Adrenal gland (tissue), 5 donors: ENCODE measurements around the gene IL1RAPL1.

Source experiments
- CTCF ChIP-seq, 6 experiments: fragments of 450-650 bp in 4 of 6; fragments of 200-600 bp in 2 of 6; sonication (generic) in 1 of 6; IDR thresholded peaks; 1 replicate in 5 of 6; 2 replicates in 1 of 6; pipeline versions ENCODE4 v1.5.1 to v1.8.0; 2016 to 2021; ENCODE audit warnings: antibody characterized with exemption in 6 of 6, mild to moderate bottlenecking in 2 of 6, moderate library complexity in 1 of 6
- POLR2A ChIP-seq, 2 donors: fragments of 450-650 bp; IDR thresholded peaks; one replicate each; pipeline ENCODE4 v1.6.1; 2017; ENCODE audit warnings: antibody characterized with exemption in 2 of 2, mild to moderate bottlenecking in 2 of 2, moderate library complexity in 1 of 2
- donor health status: DM: no; HTN: no; CAD: no.

DNA sequence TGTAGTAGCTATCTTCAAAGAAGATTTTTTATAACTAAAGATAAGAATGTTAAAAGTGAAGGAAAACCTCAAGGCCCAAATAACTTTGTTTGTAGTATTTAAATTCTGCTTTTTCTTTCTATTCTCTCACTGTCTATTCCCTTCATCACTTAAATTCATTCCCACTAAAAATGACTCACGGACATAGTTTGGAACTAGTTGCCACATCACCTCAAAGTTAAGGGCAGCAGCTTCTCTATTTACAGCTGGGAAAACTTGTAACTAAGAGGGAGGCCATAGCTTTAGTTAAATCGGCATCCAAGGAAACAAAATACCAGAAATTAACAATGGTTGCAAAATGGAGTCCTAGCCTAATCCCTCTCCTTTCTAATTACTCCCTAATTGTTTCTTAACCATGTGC, 1302.8 kb downstream of the IL1RAPL1 start:
- no peak for TF ChIP-seq POLR2A (IDR thresholded peaks at IDR 0.05)
- TF ChIP-seq CTCF (IDR thresholded peaks at IDR 0.05) = no peak
